ENCODE results near the gene NPC2.

NPC2 gene

DNA sequence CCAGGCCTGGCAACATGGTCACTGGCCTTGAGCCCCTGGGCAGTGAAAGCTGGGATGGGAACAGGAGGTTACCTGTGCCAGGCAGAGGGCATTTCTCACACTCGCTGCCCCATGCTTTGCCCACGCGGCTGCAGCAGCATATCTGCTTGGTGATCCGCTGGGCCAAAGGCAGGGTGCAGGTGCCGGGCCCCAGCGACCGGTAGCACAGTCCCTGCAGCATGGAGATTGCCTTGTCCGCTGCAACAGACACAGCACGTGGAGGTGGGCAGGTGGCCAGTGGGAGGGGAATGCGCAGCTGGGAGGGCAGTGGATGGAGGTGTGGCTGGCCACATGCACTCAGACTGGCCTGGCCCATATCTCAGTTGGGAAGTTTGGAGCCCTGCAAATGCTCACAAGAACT lies 35.8 kb upstream of the NPC2 start:
- Histone ChIP-seq H3K9ac (ENCODE audit: low read length) (no peak overlapping the region), H3K36me3 (ENCODE audit: control insufficient read depth, low read depth, low read length) (no peaks in the 10 kb centered on the region), H3K9me3 (ENCODE audit: control insufficient read depth, low read depth, low read length) (no peaks in the 10 kb centered on the region), H3K27ac (ENCODE audit: low read length) (no peak overlapping the region), H3K27me3 (ENCODE audit: control insufficient read depth, insufficient read depth, low read length) (no peaks in the 10 kb centered on the region), H3K4me1 (ENCODE audit: control insufficient read depth, low read depth, low read length) (no peaks in the 10 kb centered on the region), H3K4me3 (ENCODE audit: low read length) (no peak overlapping the region)

- Histone ChIP-seq H3K9me3 (ENCODE audit: control insufficient read depth, low read depth, low read length) (no peaks in the 10 kb centered on the region), H3K9ac (ENCODE audit: low read length) (no peak overlapping the region), H3K36me3 (ENCODE audit: control insufficient read depth, low read depth, low read length) (no peaks in the 10 kb centered on the region), H3K27me3 (ENCODE audit: control insufficient read depth, insufficient read depth, low read length) (no peaks in the 10 kb centered on the region), H3K4me3 (ENCODE audit: low read length) (no peak overlapping the region), H3K27ac (ENCODE audit: low read length) (no peak overlapping the region), H3K4me1 (ENCODE audit: control insufficient read depth, low read depth, low read length) (no peaks in the 10 kb centered on the region)
Observed at GRCh38 chr14:74528406-74528805, 35.3 kb upstream of the NPC2 start.

DNA sequence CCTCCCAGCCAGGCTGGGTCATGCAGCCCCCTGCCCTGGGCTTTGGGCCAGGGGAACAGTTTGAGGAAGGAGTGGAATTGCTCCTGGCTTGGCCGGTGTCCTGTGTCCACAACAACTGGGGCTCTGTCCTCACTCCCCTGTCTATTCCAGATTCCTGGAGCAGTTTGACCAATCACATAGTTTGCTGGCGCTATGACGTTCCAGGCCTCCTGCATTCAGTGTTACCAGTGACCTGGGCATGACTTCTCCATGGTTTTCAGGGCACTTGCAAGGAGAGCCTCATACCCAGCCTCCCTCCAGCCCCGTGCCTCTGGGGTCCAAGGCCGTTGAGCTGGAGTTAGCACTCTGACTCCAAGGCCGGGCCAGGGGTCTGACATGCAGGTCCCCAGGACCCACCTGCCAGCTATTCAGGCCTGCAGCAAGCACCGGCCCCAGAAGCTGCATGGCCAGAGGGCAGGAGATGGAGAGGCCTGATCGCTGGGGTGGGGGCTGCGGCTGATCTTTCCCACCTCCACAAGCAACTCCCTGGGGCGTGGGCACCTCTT lies 34.7 kb upstream of the NPC2 start:
- Histone ChIP-seq H3K36me3 (ENCODE audit: control insufficient read depth, low read depth, low read length) (no peaks in the 10 kb centered on the region), H3K27me3 (ENCODE audit: control insufficient read depth, insufficient read depth, low read length) (no peaks in the 10 kb centered on the region), H3K9ac (ENCODE audit: low read length) (no peak overlapping the region), H3K27ac (ENCODE audit: low read length) (no peak overlapping the region), H3K4me3 (ENCODE audit: low read length) (no peak overlapping the region), H3K4me1 (ENCODE audit: control insufficient read depth, low read depth, low read length) (no peaks in the 10 kb centered on the region), H3K9me3 (ENCODE audit: control insufficient read depth, low read depth, low read length) (no peaks in the 10 kb centered on the region)

DNA sequence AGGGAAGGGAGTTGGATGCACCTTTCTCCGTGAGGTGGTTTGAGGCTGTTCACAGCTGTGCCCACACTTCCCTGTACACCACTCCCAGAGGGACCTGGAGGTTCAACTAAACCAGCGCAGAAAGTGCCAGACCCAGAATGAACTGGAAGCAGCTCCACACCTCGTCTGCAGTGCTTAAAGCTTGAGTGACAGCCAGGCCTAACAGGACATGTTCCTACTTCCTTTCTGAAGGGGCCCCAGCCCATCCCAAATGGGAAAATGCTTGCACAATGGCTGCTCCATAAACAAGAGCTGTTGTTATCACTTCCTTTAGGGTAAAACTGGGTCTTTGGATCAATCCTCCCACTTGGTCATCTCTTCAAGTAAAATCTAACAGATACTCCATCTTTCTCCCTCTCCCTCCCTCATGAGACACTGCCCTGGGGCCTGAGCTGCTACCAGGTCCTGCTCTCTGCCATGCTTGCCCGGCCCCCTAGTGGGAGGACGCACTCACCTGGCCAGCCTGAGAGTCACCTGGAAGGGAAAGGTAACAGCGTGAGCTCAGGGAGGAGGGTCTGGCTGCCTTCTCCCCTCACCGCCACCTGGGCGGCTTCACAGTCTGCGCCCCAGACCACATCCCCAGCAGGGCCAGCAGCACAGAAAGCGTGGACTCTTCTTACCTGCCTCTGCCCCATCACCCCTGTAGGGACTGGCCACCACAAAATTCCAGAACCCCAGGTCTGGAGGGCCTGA lies 33.9 kb upstream of the NPC2 start:
- Histone ChIP-seq H3K9ac (ENCODE audit: low read length) (no peak overlapping the region), H3K36me3 (ENCODE audit: control insufficient read depth, low read depth, low read length) (no peaks in the 10 kb centered on the region), H3K27me3 (ENCODE audit: control insufficient read depth, insufficient read depth, low read length) (no peaks in the 10 kb centered on the region), H3K27ac (ENCODE audit: low read length) (no peak overlapping the region), H3K9me3 (ENCODE audit: control insufficient read depth, low read depth, low read length) (no peaks in the 10 kb centered on the region), H3K4me1 (ENCODE audit: control insufficient read depth, low read depth, low read length) (no peaks in the 10 kb centered on the region), H3K4me3 (ENCODE audit: low read length) (no peak overlapping the region)

DNA sequence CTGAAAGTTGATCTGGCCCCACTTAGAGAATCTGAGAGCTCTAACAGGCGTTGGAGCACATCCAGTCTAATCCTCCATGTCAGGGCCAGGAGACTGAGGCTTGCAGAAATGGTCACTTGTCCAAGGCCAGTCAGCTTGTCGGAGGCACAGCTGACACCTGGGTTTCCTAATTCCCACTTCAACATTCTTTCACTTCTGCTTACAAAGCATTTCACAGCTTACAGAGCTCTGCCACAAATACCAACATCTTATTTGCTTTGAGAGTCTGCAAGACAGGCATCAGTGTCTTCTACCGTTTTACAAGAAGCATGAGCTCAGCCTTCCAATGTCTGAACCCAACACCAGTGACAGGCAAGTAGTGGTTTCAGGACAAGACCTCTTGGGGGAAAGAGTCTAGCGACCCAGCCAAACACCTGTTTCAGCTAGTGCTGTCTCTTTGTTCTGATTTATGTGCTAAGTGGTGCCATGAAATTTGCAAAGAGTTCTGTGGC lies 32.3 kb upstream of the NPC2 start:
- Histone ChIP-seq H3K27ac (ENCODE audit: low read length) (no peak overlapping the region), H3K9me3 (ENCODE audit: control insufficient read depth, low read depth, low read length) (no peaks in the 10 kb centered on the region), H3K4me1 (ENCODE audit: control insufficient read depth, low read depth, low read length) (no peaks in the 10 kb centered on the region), H3K4me3 (ENCODE audit: low read length) (no peak overlapping the region), H3K9ac (ENCODE audit: low read length) (no peak overlapping the region), H3K27me3 (ENCODE audit: control insufficient read depth, insufficient read depth, low read length) (no peaks in the 10 kb centered on the region), H3K36me3 (ENCODE audit: control insufficient read depth, low read depth, low read length) (no peaks in the 10 kb centered on the region)

GRCh38 chr14:74524812-74525135 lies 31.7 kb upstream of the NPC2 start:
- Histone ChIP-seq H3K27ac (ENCODE audit: low read length) (no peak overlapping the region), H3K36me3 (ENCODE audit: control insufficient read depth, low read depth, low read length) (no peaks in the 10 kb centered on the region), H3K4me1 (ENCODE audit: control insufficient read depth, low read depth, low read length) (no peaks in the 10 kb centered on the region), H3K4me3 (ENCODE audit: low read length) (no peak overlapping the region), H3K9ac (ENCODE audit: low read length) (no peak overlapping the region), H3K9me3 (ENCODE audit: control insufficient read depth, low read depth, low read length) (no peaks in the 10 kb centered on the region), H3K27me3 (ENCODE audit: control insufficient read depth, insufficient read depth, low read length) (no peaks in the 10 kb centered on the region)

- no peaks in the 10 kb centered on the region for H3K4me1 ChIP-seq (ENCODE audit: control insufficient read depth, low read depth, low read length)
- H3K9ac ChIP-seq (ENCODE audit: low read length), result no peak overlapping the region
- no peaks in the 10 kb centered on the region for H3K9me3 ChIP-seq (ENCODE audit: control insufficient read depth, low read depth, low read length)
- H3K27me3 ChIP-seq (ENCODE audit: control insufficient read depth, insufficient read depth, low read length), result no peaks in the 10 kb centered on the region
- no peak overlapping the region for H3K27ac ChIP-seq (ENCODE audit: low read length)
- no peak overlapping the region for H3K4me3 ChIP-seq (ENCODE audit: low read length)
- no peaks in the 10 kb centered on the region for H3K36me3 ChIP-seq (ENCODE audit: control insufficient read depth, low read depth, low read length)
Observed at GRCh38 chr14:74524076-74524811, 31.1 kb upstream of the NPC2 start.

DNA sequence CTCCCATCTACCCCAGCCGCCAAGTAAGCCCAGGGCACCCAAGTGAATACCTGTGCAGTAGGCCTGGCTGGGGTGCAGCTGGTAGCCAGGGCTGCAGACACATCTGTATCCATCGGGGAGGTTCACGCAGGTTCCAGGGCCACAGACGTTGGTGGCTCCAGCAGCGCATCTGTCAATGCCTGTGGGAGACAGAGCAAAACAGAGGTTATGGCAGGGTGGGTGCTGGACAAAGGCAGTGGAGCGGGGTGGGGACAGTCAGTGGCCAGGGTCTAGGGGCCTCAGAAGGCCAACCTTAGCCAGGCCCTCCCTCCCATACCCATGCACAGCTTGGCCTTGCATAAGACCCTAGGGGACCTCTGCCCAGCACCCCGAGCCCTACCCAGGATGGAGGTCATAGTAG lies 29.6 kb upstream of the NPC2 start:
- no peaks in the 10 kb centered on the region for H3K36me3 ChIP-seq (ENCODE audit: control insufficient read depth, low read depth, low read length)
- H3K4me1 ChIP-seq (ENCODE audit: control insufficient read depth, low read depth, low read length), result no peaks in the 10 kb centered on the region
- no peaks in the 10 kb centered on the region for H3K27me3 ChIP-seq (ENCODE audit: control insufficient read depth, insufficient read depth, low read length)
- H3K4me3 ChIP-seq (ENCODE audit: low read length), result no peak overlapping the region
- H3K9me3 ChIP-seq (ENCODE audit: control insufficient read depth, low read depth, low read length), result no peaks in the 10 kb centered on the region
- H3K27ac ChIP-seq (ENCODE audit: low read length), result no peak overlapping the region
- H3K9ac ChIP-seq (ENCODE audit: low read length), result no peak overlapping the region

DNA sequence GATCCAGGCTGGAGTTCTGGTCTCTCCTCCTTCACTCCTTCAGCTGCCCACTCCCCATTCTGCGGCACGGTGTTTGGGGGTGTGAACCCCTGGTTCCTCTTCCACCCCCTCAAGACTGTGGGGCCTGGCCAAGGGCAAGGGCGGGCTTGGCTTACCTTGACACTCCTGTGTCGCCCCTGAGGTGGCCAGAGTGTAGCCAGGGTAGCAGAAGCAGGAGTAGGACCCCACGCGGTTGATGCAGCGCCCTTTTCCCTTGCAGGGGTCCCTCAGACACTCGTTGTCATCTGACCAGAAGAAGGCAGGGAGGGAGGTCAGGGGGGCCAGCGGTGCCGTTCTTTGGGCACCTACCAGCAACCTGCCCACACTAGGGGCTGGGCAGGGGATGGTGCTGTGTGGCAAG lies 28.7 kb upstream of the NPC2 start:
- Histone ChIP-seq H3K4me1 (ENCODE audit: control insufficient read depth, low read depth, low read length) (peaks cover 4% of the 10 kb centered on the region), H3K9me3 (ENCODE audit: control insufficient read depth, low read depth, low read length) (no peaks in the 10 kb centered on the region), H3K9ac (ENCODE audit: low read length) (no peak overlapping the region), H3K36me3 (ENCODE audit: control insufficient read depth, low read depth, low read length) (no peaks in the 10 kb centered on the region), H3K27me3 (ENCODE audit: control insufficient read depth, insufficient read depth, low read length) (no peaks in the 10 kb centered on the region), H3K4me3 (ENCODE audit: low read length) (no peak overlapping the region), H3K27ac (ENCODE audit: low read length) (no peak overlapping the region)

- Histone ChIP-seq H3K4me3 (ENCODE audit: low read length) (no peak overlapping the region), H3K9me3 (ENCODE audit: control insufficient read depth, low read depth, low read length) (no peaks in the 10 kb centered on the region), H3K27ac (ENCODE audit: low read length) (no peak overlapping the region), H3K9ac (ENCODE audit: low read length) (no peak overlapping the region), H3K27me3 (ENCODE audit: control insufficient read depth, insufficient read depth, low read length) (no peaks in the 10 kb centered on the region), H3K4me1 (ENCODE audit: control insufficient read depth, low read depth, low read length) (peaks cover 12% of the 10 kb centered on the region), H3K36me3 (ENCODE audit: control insufficient read depth, low read depth, low read length) (no peaks in the 10 kb centered on the region)
Observed at GRCh38 chr14:74519316-74520074, 26.4 kb upstream of the NPC2 start.

- Histone ChIP-seq H3K27me3 (ENCODE audit: control insufficient read depth, insufficient read depth, low read length) (no peaks in the 10 kb centered on the region), H3K27ac (ENCODE audit: low read length) (no peak overlapping the region)
Observed at GRCh38 chr14:74518221-74518620, 25.1 kb upstream of the NPC2 start.

More at GRCh38 chr14:74518221-74518620, 25.1 kb upstream of the NPC2 start:
- Histone ChIP-seq H3K4me1 (ENCODE audit: control insufficient read depth, low read depth, low read length) (peaks cover 19% of the 10 kb centered on the region), H3K4me3 (ENCODE audit: low read length) (no peak overlapping the region), H3K9ac (ENCODE audit: low read length) (no peak overlapping the region), H3K36me3 (ENCODE audit: control insufficient read depth, low read depth, low read length) (no peaks in the 10 kb centered on the region), H3K9me3 (ENCODE audit: control insufficient read depth, low read depth, low read length) (no peaks in the 10 kb centered on the region)

Data from iPS-18a (cell line).